Smooth muscle cell of the umbilical artery (primary cell): ENCODE results near the gene PARD6A. TPM values are rescaled to one million over a fixed set of nuclear protein-coding genes. Genes with fewer than 3 reads are reported as not detected.

Experiments
- total RNA-seq: library from RNA; depleted of rRNA; stranded (reverse); fragments of >200 nt; gene quantifications from 2 replicates; pipeline ENCODE4 v1.2.3, GENCODE V29; 2014

PARD6A gene
- total RNA-seq, result 0.59 and 1.2 TPM in 2 replicates

GRCh38 chr16:67660564-67661028 is at the start of gene PARD6A:
TSS of gene PARD6A (plus strand) at chr16:67660960. CDS start at chr16:67661039, 79 bp downstream.

GRCh38 chr16:67659675-67660563 is 841 bp upstream of the PARD6A start, which contains the start of gene ACD:
TSS of gene ACD (minus strand) at chr16:67660260. CDS start at chr16:67660220, 40 bp downstream.

GRCh38 chr16:67666559-67667452 is 6.0 kb downstream of the PARD6A start, which contains the start of the genes C16orf86 and ENKD1:
TSS of gene C16orf86 (plus strand) at chr16:67666814. CDS start at chr16:67666971, 157 bp downstream.
TSS of gene ENKD1 (minus strand) at chr16:67666750. CDS start at chr16:67666442, 308 bp downstream.

Other genes starting within 250 kb of the PARD6A start
- gene ZDHHC1, start 244.5 kb upstream of the PARD6A start, total RNA-seq, result 5.6 and 6.4 TPM in 2 replicates
- 0.59 TPM in 1 of 2 replicates, not detected in the other for gene HSD11B2, start 229.8 kb upstream of the PARD6A start, total RNA-seq
- gene ATP6V0D1, start 179.8 kb upstream of the PARD6A start, total RNA-seq, result 104 and 140 TPM in 2 replicates
- gene AGRP, start 177.4 kb upstream of the PARD6A start, total RNA-seq, result not detected in 2 replicates
- gene RIPOR1, start 132.1 kb upstream of the PARD6A start, total RNA-seq, result 32.1 and 83.6 TPM in 2 replicates
- gene CTCF, start 98.4 kb upstream of the PARD6A start, total RNA-seq, result 13.4 and 16.6 TPM in 2 replicates
- gene CARMIL2, start 15.8 kb upstream of the PARD6A start, total RNA-seq, result under 0.01 and 0.37 TPM in 2 replicates
- 11.3 and 15.8 TPM in 2 replicates for gene ACD, start 700 bp upstream of the PARD6A start, total RNA-seq
- 12.4 and 14.0 TPM in 2 replicates for gene ENKD1, start 5.8 kb downstream of the PARD6A start, total RNA-seq
- 2.2 and 5.6 TPM in 2 replicates for gene C16orf86, start 5.9 kb downstream of the PARD6A start, total RNA-seq
- 12.5 and 20.3 TPM in 2 replicates for gene GFOD2, start 58.4 kb downstream of the PARD6A start, total RNA-seq
- gene RANBP10, start 145.6 kb downstream of the PARD6A start, total RNA-seq, result 3.9 and 7.1 TPM in 2 replicates
- 0.32 and 1.5 TPM in 2 replicates for gene TSNAXIP1, start 145.9 kb downstream of the PARD6A start, total RNA-seq
- gene THAP11, start 181.4 kb downstream of the PARD6A start, total RNA-seq, result 31.1 and 35.3 TPM in 2 replicates
- 73.9 and 178 TPM in 2 replicates for gene NUTF2, start 186.0 kb downstream of the PARD6A start, total RNA-seq
- gene CENPT, start 186.7 kb downstream of the PARD6A start, total RNA-seq, result 19.9 and 29.6 TPM in 2 replicates
- 46.9 and 83.3 TPM in 2 replicates for gene EDC4, start 212.1 kb downstream of the PARD6A start, total RNA-seq
- not detected in 2 replicates for gene NRN1L, start 223.9 kb downstream of the PARD6A start, total RNA-seq
- 27.6 and 28.9 TPM in 2 replicates for gene PSKH1, start 232.3 kb downstream of the PARD6A start, total RNA-seq